GM21526 (cell line): Measurements from ENCODE around the gene RARA.

Experiments
- ATAC-seq: cut with Tn5 transposase; IDR thresholded peaks from one replicate; pipeline ENCODE4 v1.9.1; 2021; ENCODE audit warnings: moderate library complexity; ENCODE audit not compliant: unreplicated experiment, low FRiP score

RARA gene

GRCh38 chr17:40352237-40352778 is 43.3 kb downstream of the RARA start:
- no peak for ATAC-seq

GRCh38 chr17:40352779-40353394 is 43.9 kb downstream of the RARA start:
- ATAC-seq = no peak

GRCh38 chr17:40354221-40355122 is 45.5 kb downstream of the RARA start:
- no peak for ATAC-seq

DNA sequence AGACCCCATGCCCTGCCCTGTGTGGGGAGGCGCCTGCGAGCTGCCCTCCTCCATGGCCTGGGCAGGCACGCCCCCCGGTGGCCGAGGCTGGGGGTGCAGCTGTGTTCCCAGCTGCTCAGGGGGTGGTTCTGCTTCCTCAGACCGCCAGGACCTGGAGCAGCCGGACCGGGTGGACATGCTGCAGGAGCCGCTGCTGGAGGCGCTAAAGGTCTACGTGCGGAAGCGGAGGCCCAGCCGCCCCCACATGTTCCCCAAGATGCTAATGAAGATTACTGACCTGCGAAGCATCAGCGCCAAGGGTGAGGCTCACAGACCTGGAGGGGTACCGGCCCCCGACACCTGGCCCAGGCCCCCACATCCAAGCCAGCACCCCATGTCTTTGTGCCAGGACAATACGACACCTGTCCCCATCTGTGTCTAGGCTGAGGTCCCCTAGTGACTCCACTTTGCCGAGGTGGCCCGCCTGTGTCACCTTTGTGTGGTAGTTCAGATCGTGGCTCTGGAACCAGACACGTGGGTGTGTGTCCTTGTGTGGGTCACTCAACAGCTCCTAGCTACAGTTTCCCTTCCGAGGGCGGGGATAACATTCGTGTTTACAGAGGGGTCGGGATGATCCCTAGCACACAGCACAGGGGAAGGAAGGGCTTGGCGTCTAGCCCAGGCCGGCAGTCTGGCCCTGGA is 46.3 kb downstream of the RARA start:
- no peak for ATAC-seq

DNA sequence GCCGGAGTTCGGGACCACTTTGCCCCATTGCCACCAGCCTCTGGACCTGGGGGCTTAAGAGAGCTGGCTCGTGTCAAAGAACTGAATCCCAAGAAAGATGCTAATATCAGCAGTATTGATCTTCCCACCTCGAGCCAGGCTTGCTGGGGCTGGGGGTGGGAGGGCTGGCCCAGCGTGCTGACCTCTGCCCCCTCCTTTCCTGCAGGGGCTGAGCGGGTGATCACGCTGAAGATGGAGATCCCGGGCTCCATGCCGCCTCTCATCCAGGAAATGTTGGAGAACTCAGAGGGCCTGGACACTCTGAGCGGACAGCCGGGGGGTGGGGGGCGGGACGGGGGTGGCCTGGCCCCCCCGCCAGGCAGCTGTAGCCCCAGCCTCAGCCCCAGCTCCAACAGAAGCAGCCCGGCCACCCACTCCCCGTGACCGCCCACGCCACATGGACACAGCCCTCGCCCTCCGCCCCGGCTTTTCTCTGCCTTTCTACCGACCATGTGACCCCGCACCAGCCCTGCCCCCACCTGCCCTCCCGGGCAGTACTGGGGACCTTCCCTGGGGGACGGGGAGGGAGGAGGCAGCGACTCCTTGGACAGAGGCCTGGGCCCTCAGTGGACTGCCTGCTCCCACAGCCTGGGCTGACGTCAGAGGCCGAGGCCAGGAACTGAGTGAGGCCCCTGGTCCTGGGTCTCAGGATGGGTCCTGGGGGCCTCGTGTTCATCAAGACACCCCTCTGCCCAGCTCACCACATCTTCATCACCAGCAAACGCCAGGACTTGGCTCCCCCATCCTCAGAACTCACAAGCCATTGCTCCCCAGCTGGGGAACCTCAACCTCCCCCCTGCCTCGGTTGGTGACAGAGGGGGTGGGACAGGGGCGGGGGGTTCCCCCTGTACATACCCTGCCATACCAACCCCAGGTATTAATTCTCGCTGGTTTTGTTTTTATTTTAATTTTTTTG is 47.1 kb downstream of the RARA start:
- ATAC-seq = no peak

DNA sequence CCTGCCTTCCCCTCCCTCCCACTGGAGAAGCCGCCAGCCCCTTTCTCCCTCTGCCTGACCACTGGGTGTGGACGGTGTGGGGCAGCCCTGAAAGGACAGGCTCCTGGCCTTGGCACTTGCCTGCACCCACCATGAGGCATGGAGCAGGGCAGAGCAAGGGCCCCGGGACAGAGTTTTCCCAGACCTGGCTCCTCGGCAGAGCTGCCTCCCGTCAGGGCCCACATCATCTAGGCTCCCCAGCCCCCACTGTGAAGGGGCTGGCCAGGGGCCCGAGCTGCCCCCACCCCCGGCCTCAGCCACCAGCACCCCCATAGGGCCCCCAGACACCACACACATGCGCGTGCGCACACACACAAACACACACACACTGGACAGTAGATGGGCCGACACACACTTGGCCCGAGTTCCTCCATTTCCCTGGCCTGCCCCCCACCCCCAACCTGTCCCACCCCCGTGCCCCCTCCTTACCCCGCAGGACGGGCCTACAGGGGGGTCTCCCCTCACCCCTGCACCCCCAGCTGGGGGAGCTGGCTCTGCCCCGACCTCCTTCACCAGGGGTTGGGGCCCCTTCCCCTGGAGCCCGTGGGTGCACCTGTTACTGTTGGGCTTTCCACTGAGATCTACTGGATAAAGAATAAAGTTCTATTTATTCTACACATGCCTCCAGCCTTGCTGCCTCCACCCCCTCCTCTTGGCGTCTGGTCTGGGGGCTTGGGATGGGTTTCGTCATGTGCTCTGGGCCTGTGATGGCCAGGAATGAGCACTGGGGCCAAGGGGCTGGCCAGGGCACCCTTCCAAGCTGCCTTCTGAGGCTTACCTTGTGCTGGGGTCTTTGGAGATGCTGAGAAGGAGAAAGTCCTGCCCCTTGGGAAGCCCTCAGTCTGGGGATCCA is 48.3 kb downstream of the RARA start:
- ATAC-seq = no peak

- no peak for ATAC-seq
These were observed 49.5 kb downstream of the RARA start for GRCh38 chr17:40358323-40359038.

DNA sequence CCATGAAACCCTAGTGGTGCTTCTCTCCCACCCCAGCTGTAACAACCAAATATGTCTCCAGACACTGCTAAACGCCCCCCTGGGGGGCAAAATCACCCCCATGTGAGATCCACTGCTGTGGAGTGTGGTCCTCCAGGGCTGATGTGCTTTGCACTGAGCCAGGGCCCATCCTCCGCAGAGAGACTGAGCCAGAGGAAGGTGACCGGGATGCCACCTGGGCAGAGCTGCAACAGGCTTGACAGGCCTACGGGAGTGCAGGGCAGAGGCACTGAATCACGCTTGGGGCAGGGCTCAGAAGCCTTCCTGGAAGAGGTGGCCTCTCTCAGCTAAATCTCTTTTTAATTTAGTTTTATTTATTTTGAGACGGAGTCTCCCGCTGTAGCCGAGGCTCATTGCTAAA is 51.1 kb downstream of the RARA start:
- no peak for ATAC-seq

- no peak for ATAC-seq
These were observed 52.3 kb downstream of the RARA start for GRCh38 chr17:40361063-40361924.

DNA sequence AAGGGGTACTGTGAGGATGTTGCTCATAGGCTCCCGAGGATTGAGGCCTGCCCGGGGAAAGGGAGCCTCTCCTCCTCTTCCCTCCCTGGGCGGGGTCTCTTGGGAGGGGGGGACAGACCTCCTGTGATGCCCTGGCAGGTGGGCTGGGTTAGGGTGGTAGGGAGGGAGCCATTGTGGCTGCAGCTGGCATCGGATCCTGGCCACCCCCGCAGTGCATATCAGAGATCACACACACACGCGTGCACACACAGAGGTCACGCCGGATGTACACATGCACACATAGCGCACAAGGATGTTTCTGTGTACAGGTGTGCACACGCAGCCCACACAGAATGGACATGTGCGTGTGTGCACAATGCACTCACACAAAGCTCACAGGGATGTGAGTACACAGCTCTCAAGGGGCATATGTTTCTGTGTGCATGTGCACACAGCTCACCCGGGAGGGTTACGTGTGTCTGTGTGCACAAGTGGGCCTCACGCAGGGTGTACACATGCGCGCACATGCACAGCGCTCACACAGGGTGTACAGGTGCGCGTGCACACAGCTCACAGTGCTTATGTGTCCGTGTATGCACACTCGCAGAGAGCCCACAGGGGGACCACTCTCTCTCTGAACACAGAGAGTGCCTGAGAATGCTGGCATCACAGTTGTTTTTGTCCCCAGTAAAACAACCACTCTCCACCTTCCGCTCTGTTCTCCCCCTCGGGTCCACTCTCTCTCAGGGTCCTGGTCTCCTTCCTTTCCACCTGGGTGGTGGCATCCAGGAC is 53.1 kb downstream of the RARA start:
- ATAC-seq = peak; percentile 20

GRCh38 chr17:40362696-40363110 is 53.7 kb downstream of the RARA start:
- ATAC-seq = peak; percentile 63

GRCh38 chr17:40363111-40363827 is 54.3 kb downstream of the RARA start:
- ATAC-seq = no peak

- no peak for ATAC-seq
These were observed 55.3 kb downstream of the RARA start, which contains the start of gene GJD3 for GRCh38 chr17:40364121-40364861. Gene GJD3 (minus strand): TSS chr17:40364737. CDS start chr17:40363815, 922 bp downstream.

DNA sequence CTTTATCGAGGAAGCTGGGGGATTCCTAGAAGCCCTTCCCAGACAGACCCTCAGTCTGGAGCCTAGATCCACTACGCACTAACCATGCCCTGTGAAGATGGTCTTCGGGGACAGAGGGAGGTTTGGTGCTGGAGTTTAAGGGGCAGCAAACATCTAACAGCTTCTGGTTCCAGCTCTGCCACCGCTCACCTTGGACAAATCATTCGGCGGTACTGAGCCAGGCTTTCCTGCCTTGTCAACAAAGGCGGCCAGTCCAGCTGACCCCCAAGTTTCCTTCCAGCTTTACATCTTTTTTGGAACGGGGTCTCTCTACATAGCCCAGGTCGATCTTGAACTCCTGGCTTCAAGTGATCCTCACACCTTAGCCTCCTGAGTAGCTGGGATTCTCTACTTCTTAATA is 55.9 kb downstream of the RARA start:
- ATAC-seq = no peak
